IMR-90 (cell line): ENCODE results near the gene KLF16. TPM values are rescaled to one million over a fixed set of nuclear protein-coding genes. Genes with fewer than 3 reads are reported as not detected.

Experiments
- ATAC-seq: fragments of 200-7000 bp; cut with Tn5 transposase; 2 replicates; pipeline ENCODE4 v1.9.1; 2020; ENCODE audit warnings: low read depth, mild to moderate bottlenecking, moderate library complexity
- BruUV-seq: library from RNA; stranded (reverse); fragments of 400-500 nt; replicated peaks from 2 replicates; lab custom pipeline; 2021; lab: Mats Ljungman, UMichigan
- CTCF ChIA-PET: fragments of 300-600 bp; formaldehyde crosslinking; extraction: SDS; loops from one replicate; lab custom pipeline; 2021; ENCODE audit warnings: antibody characterized with exemption; lab: Yijun Ruan, JAX
- POLR2A ChIA-PET: fragments of 300-600 bp; sonication (Branson Sonifier 250); formaldehyde crosslinking; loops from one replicate; lab custom pipeline; 2022; ENCODE audit warnings: antibody characterized with exemption; ENCODE audit not compliant: unreplicated experiment; lab: Charles Lee
- DNase-seq: peaks from one replicate; pipeline ENCODE4 v3.0.0; 2013
- H2AFZ ChIP-seq: replicated peaks from 2 replicates; pipeline ENCODE3; 2013; ENCODE audit warnings: low read length, mild to moderate bottlenecking; ENCODE audit not compliant: poor library complexity
- H2AK5ac ChIP-seq: 2 replicates; pipeline ENCODE4 v1.6.1; 2013; ENCODE audit warnings: low read depth, low read length, inconsistent platforms
- H2AK9ac ChIP-seq: replicated peaks from 2 replicates; pipeline ENCODE3; 2013; ENCODE audit warnings: mild to moderate bottlenecking, low read depth, low read length, moderate library complexity; ENCODE audit not compliant: poor library complexity
- H2BK120ac ChIP-seq: 2 replicates; pipeline ENCODE4 v1.6.1; 2013; ENCODE audit warnings: low read depth, low read length, inconsistent platforms
- H2BK15ac ChIP-seq: 3 replicates; pipeline ENCODE4 v1.6.1; 2013; ENCODE audit warnings: low read depth, low read length, inconsistent platforms
- H2BK20ac ChIP-seq: 2 replicates; pipeline ENCODE4 v1.6.1; 2013; ENCODE audit warnings: low read depth, mild to moderate bottlenecking, inconsistent platforms, low read length, moderate library complexity
- H2BK5ac ChIP-seq: 2 replicates; pipeline ENCODE4 v1.6.1; 2013; ENCODE audit warnings: mild to moderate bottlenecking, low read depth, low read length, inconsistent platforms; ENCODE audit not compliant: poor library complexity, severe bottlenecking
- H3K14ac ChIP-seq: replicated peaks from 2 replicates; pipeline ENCODE4 v1.6.1; 2013; ENCODE audit warnings: low read depth, low read length, inconsistent platforms
- H3K18ac ChIP-seq: 2 replicates; pipeline ENCODE4 v1.6.1; 2013; ENCODE audit warnings: low read depth, low read length, control low read depth
- H3K23ac ChIP-seq: 2 replicates; pipeline ENCODE4 v1.6.1; 2013; ENCODE audit warnings: low read depth, low read length, inconsistent platforms
- H3K27ac ChIP-seq: 2 replicates; pipeline ENCODE4 v1.5.1; 2013; ENCODE audit warnings: mild to moderate bottlenecking, control low read depth, low read length; ENCODE audit not compliant: insufficient read depth
- H3K27me3 ChIP-seq: 2 replicates; pipeline ENCODE4 v1.6.1; 2013; ENCODE audit warnings: low read length; ENCODE audit not compliant: control insufficient read depth, insufficient read depth
- H3K36me3 ChIP-seq: 2 replicates; pipeline ENCODE4 v1.6.1; 2013; ENCODE audit warnings: low read length, mixed read lengths; ENCODE audit not compliant: control insufficient read depth, insufficient read depth
- H3K4ac ChIP-seq: 2 replicates; pipeline ENCODE4 v1.6.1; 2013; ENCODE audit warnings: low read depth, low read length, inconsistent platforms
- H3K4me1 ChIP-seq: 2 replicates; pipeline ENCODE4 v1.6.1; 2013; ENCODE audit warnings: low read length, mixed read lengths; ENCODE audit not compliant: control insufficient read depth, insufficient read depth
- H3K4me2 ChIP-seq: 2 replicates; pipeline ENCODE4 v1.6.1; 2013; ENCODE audit warnings: low read depth, mild to moderate bottlenecking, control low read depth, low read length, moderate library complexity
- H3K4me3 ChIP-seq: 2 replicates; pipeline ENCODE4 v1.5.1; 2013; ENCODE audit warnings: low read depth, mild to moderate bottlenecking, control low read depth, low read length, moderate library complexity; ENCODE audit not compliant: insufficient read depth
- H3K56ac ChIP-seq: 2 replicates; pipeline ENCODE4 v1.6.1; 2013; ENCODE audit warnings: low read length, inconsistent platforms; ENCODE audit not compliant: insufficient read depth; ENCODE audit errors: extremely low read depth
- H3K79me1 ChIP-seq, 2 experiments: 2 replicates each; pipeline ENCODE4 v1.6.1; 2013; ENCODE audit warnings: low read length in 2 of 2, inconsistent platforms in 1 of 2, low read depth in 1 of 2
- H3K9ac ChIP-seq: 2 replicates; pipeline ENCODE4 v1.6.1; 2013; ENCODE audit warnings: low read depth, low read length, control low read depth
- H3K9me1 ChIP-seq: 2 replicates; pipeline ENCODE4 v1.6.1; 2013; ENCODE audit warnings: low read length, inconsistent platforms; ENCODE audit not compliant: insufficient read depth
- H3K9me3 ChIP-seq: 2 replicates; pipeline ENCODE4 v1.6.1; 2013; ENCODE audit warnings: low read length; ENCODE audit not compliant: control insufficient read depth, insufficient read depth
- H4K20me1 ChIP-seq: 2 replicates; pipeline ENCODE4 v1.6.1; 2013; ENCODE audit warnings: low read length, inconsistent platforms; ENCODE audit not compliant: insufficient read depth
- H4K5ac ChIP-seq: 2 replicates; pipeline ENCODE4 v1.6.1; 2013; ENCODE audit warnings: mild to moderate bottlenecking, low read depth, low read length, control low read depth
- H4K8ac ChIP-seq, 2 experiments: 2 replicates each; pipeline ENCODE4 v1.6.1; 2013; ENCODE audit warnings: low read depth in 2 of 2, low read length in 2 of 2, control low read depth in 1 of 2, inconsistent platforms in 1 of 2
- H4K91ac ChIP-seq: 2 replicates; pipeline ENCODE4 v1.6.1; 2013; ENCODE audit warnings: low read depth, low read length, inconsistent platforms; ENCODE audit not compliant: insufficient read depth
- MXI1 ChIP-seq: IDR thresholded peaks from 2 replicates; pipeline ENCODE4 v1.6.1; 2012; ENCODE audit warnings: low read depth, mild to moderate bottlenecking, low read length, moderate library complexity, borderline replicate concordance
- USF2 ChIP-seq: fragments of 150-350 bp; IDR thresholded peaks from 2 replicates; pipeline ENCODE4 v1.6.1; 2017; ENCODE audit warnings: mild to moderate bottlenecking, antibody characterized with exemption, low read length, low read depth
- WGBS, 2 experiments: methylation state at CpG; one replicate each; pipeline versions ENCODE4 v1.1.5 to v1.1.7; 2013; ENCODE audit warnings: missing lambda C conversion rate in 2 of 2; ENCODE audit not compliant: insufficient read length in 1 of 2; ENCODE audit errors: extremely low coverage in 2 of 2; 5-methylcytosine and 5-hydroxymethylcytosine counted together
- dilution Hi-C: fragments of 300-500 bp; cut with HindIII; formaldehyde crosslinking; loops from one replicate; pipeline ENCODE4 v1.14.3; 2018; ENCODE audit warnings: low sequenced_read_pairs; ENCODE audit not compliant: unreplicated experiment
- in situ Hi-C: fragments of 300-500 bp; cut with MboI; formaldehyde crosslinking; loops from 3 replicates; pipeline ENCODE4 v1.14.3; 2019; ENCODE audit warnings: low sequenced_read_pairs, inconsistent platforms, mixed read lengths
- intact Hi-C: fragments of 100-400 bp; cut with micrococcal nuclease; formaldehyde crosslinking; loops from 2 replicates; pipeline ENCODE4 v1.10.0; 2022
- polyA plus RNA-seq, 3 experiments: library from polyadenylated mRNA; depleted of rRNA; stranded (reverse); fragments of >200 nt; gene quantifications; 2 replicates each; pipeline ENCODE4 v1.2.3, GENCODE V29; 2012; ENCODE audit warnings: low replicate concordance in 1 of 3
- total RNA-seq: library from RNA; depleted of rRNA; stranded (reverse); fragments of >200 nt; gene quantifications from 2 replicates; pipeline ENCODE4 v1.2.3, GENCODE V29; 2012

Gene KLF16
- total and polyA plus RNA-seq, 2 of the 4 experiments (the other 2 are of a cell fraction): 0.90 to 13.1 TPM

- 96% methylated on average over 4 of the region's 6 CpGs; no CpG with 5 or more reads in 1 of the 2 experiments for WGBS, 2 experiments
- no peak overlapping the region for H3K27ac ChIP-seq
- H2BK120ac ChIP-seq: no peak overlapping the region
- TF ChIP-seq USF2 (no peak), MXI1 (no peak)
- ChIA-PET CTCF (interaction anchor here (0.7 kb wide), 1 partner anchor 560 kb away, joined by 3 read pairs; no protein-coding TSS in a partner anchor), POLR2A (no interaction called here)
- peaks cover 8 to 27% of the 10 kb centered on the region in 2 experiments for H3K79me1 ChIP-seq
- DNase-seq (no peak), ATAC-seq (no peak)
- H2BK15ac ChIP-seq: no peak overlapping the region
- H3K27me3 ChIP-seq: no peaks in the 10 kb centered on the region
- H4K20me1 ChIP-seq: peaks cover 3% of the 10 kb centered on the region; the same call in 1 of the 2 replicates
- no peak overlapping the region for H3K9ac ChIP-seq
- H4K8ac ChIP-seq: no peak overlapping the region
- dilution Hi-C loops (no loop called here), intact Hi-C loops (no loop called here), in situ Hi-C loops (no loop called here)
- no peak overlapping the region for H3K4me2 ChIP-seq
- no peak overlapping the region for H3K4me3 ChIP-seq
- no peak overlapping the region for H2BK5ac ChIP-seq
- H2AK5ac ChIP-seq: no peak overlapping the region
- no peak overlapping the region for H3K23ac ChIP-seq
- H2BK20ac ChIP-seq: no peak overlapping the region
- no peak overlapping the region for H3K56ac ChIP-seq
- no peak overlapping the region for H2AK9ac ChIP-seq
- no peak overlapping the region for H3K14ac ChIP-seq
- BruUV-seq: no TSS peak
- no peak overlapping the region for H4K5ac ChIP-seq
- peaks cover 11% of the 10 kb centered on the region; the same call in 1 of the 2 replicates for H3K9me1 ChIP-seq
- H2AFZ ChIP-seq: no peak overlapping the region
- no peak overlapping the region for H3K18ac ChIP-seq
- H3K36me3 ChIP-seq: no peaks in the 10 kb centered on the region; the same call in 1 of the 2 replicates
- H3K4ac ChIP-seq: no peak overlapping the region
- H3K4me1 ChIP-seq: peaks cover 3% of the 10 kb centered on the region
- no peak overlapping the region for H4K91ac ChIP-seq
- H3K9me3 ChIP-seq: no peaks in the 10 kb centered on the region
Observed at GRCh38 chr19:1902923-1903322, 39.5 kb upstream of the KLF16 start.
